Lower leg skin (tissue), 4 donors: ENCODE results near the gene TYMP. TPM values are rescaled to one million over a fixed set of nuclear protein-coding genes. Genes with fewer than 3 reads are reported as not detected.

Source experiments
- DNase-seq, 2 donors: peaks; one replicate each; pipeline ENCODE4 v3.0.0-alpha.2; 2019; ENCODE audit warnings: low spot score in 2 of 2
- H3K4me3 ChIP-seq: fragments of 200-600 bp; sonication (generic); 2 replicates; pipeline ENCODE4 v1.5.1; 2017; ENCODE audit warnings: mild to moderate bottlenecking, low read depth; ENCODE audit not compliant: poor library complexity, severe bottlenecking
- CTCF ChIP-seq, 3 donors: fragments of 450-650 bp; IDR thresholded peaks; one replicate each; pipeline ENCODE4 v1.5.1; 2016; ENCODE audit warnings: antibody characterized with exemption in 3 of 3, mild to moderate bottlenecking in 3 of 3, moderate library complexity in 2 of 3
- POLR2A ChIP-seq, 2 donors: fragments of 450-650 bp; IDR thresholded peaks; one replicate each; pipeline ENCODE4 v1.6.1; 2016 to 2017; ENCODE audit warnings: antibody characterized with exemption in 2 of 2, mild to moderate bottlenecking in 1 of 2, moderate library complexity in 1 of 2
- WGBS, 2 donors: methylation state at CpG; one replicate each; pipeline ENCODE4 v1.1.5; 2018; 5-methylcytosine and 5-hydroxymethylcytosine counted together
- intact Hi-C: fragments of 100-400 bp; cut with DNase I; formaldehyde crosslinking; loops from one replicate; pipeline ENCODE4 v1.15.0; 2023; ENCODE audit warnings: low total_unique reads
- total RNA-seq, 4 donors: library from RNA; depleted of rRNA; stranded (reverse); fragments of >200 nt; gene quantifications; one replicate each; pipeline ENCODE4 v1.1.0, GENCODE V29; 2016

The TYMP gene
- total RNA-seq, 4 donors from 2014 or later = 23.6 to 63.3 (median 33.5) TPM

- intact Hi-C loops = no loop called here
- H3K4me3 ChIP-seq = no peak overlapping the region
- TF ChIP-seq POLR2A (IDR thresholded peaks at IDR 0.05) = no peak
- no peak for TF ChIP-seq CTCF (IDR thresholded peaks at IDR 0.05)
- WGBS, 2 donors = 91 to 96% methylated on average over 10 to 11 of the region's 11 CpGs
- DNase-seq = no peak
Measured at GRCh38 chr22:50572965-50573364, 43.2 kb upstream of the TYMP start.

- 89 to 91% methylated on average over 25 to 26 of the region's 26 CpGs for WGBS, 2 donors
- H3K4me3 ChIP-seq = no peak overlapping the region
- intact Hi-C loops = no loop called here
- no peak for DNase-seq
- TF ChIP-seq POLR2A (IDR thresholded peaks at IDR 0.05) (no peak), CTCF (IDR thresholded peaks at IDR 0.05) (no peak)
Measured at GRCh38 chr22:50571264-50572175, 41.7 kb upstream of the TYMP start.

DNA sequence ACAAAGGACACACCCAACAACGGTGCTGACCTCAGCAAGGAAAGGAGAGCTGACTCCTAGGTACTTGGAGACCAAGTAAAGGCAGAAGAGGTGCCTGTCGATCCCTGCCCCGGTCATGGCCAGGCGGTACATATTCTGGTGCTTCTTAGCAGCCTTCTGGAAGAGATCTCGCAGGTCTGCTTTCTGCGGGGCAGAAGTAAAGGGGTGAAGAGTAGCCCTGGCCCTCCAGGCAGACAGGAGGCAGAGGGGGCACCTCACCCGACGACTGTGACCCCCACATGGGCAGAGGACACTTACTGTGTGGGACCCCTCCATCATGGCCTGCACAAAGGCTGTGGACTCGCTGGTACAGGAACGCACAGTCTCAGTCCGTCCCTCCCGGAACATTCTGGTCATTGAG is 41.0 kb upstream of the TYMP start:
- intact Hi-C loops = no loop called here
- WGBS, 2 donors = 94 to 99% methylated on average over 9 to 12 of the region's 12 CpGs
- H3K4me3 ChIP-seq = no peak overlapping the region
- TF ChIP-seq POLR2A (IDR thresholded peaks at IDR 0.05) (no peak), CTCF (IDR thresholded peaks at IDR 0.05) (no peak)
- DNase-seq = no peak

GRCh38 chr22:50569896-50570535 is 40.2 kb upstream of the TYMP start:
- DNase-seq = no peak
- intact Hi-C loops = no loop called here
- H3K4me3 ChIP-seq = no peak overlapping the region
- 93 to 95% methylated on average over 10 to 13 of the region's 13 CpGs for WGBS, 2 donors
- TF ChIP-seq POLR2A (IDR thresholded peaks at IDR 0.05) (no peak), CTCF (IDR thresholded peaks at IDR 0.05) (no peak)

DNA sequence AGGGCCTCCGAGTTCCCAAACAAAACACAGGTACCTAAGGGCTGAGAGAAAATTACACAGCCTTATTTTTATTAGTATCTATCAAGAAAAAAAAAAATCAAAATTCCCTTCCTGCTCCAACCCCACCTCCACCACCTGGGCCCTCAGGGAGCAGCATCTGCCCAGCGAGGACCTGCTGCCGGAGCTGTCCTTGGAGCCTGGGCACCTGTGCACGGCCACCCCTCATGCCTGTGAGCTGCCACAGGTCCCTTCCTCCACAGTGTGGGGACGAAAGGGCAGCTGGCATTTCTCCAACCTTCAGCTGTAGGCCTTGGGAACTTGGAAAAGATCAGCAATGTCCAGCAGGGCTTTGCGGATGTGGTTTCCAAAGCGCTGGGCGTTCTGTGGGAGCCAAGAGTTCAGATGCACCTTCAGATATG is 39.2 kb upstream of the TYMP start:
- intact Hi-C loops = no loop called here
- H3K4me3 ChIP-seq = no peak overlapping the region
- no peak for DNase-seq
- 85 to 88% methylated on average over 8 of the region's 8 CpGs for WGBS, 2 donors
- no peak for TF ChIP-seq POLR2A (IDR thresholded peaks at IDR 0.05)

GRCh38 chr22:50568626-50569025 is 38.8 kb upstream of the TYMP start:
- DNase-seq = no peak
- WGBS, 2 donors = 70 to 71% methylated on average over 7 of the region's 7 CpGs
- H3K4me3 ChIP-seq = no peak overlapping the region
- intact Hi-C loops = no loop called here
- TF ChIP-seq CTCF (IDR thresholded peaks at IDR 0.05) = no peak
- no peak for TF ChIP-seq POLR2A (IDR thresholded peaks at IDR 0.05)
